Measurements from ENCODE around the gene EPB41.
"Not testable (repeated sequence)": the region's sequence is repeated elsewhere in the genome, so short reads cannot be mapped to it uniquely, and the experiment has no call there.

The EPB41 gene

DNA sequence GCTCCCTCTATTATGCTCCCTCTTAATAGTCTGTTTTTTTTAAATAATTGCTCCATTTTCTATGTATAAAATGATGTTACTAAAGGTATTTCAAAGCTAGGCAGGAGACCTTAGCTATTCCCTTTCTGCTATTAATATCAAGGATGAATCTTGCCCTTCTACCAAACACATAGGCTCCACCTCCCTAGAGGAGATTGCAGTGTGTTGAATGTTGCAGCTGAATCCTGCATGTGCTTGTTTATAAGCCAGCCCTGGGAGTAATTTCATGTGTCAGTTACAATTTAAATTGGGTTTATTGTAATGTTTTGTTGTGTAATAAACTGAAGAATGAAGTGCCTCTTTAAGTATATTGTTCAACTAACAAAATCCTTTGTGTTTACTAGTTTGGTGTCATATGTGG, 143.3 kb downstream of the EPB41 start:
- DNase-seq, result no peak

DNA sequence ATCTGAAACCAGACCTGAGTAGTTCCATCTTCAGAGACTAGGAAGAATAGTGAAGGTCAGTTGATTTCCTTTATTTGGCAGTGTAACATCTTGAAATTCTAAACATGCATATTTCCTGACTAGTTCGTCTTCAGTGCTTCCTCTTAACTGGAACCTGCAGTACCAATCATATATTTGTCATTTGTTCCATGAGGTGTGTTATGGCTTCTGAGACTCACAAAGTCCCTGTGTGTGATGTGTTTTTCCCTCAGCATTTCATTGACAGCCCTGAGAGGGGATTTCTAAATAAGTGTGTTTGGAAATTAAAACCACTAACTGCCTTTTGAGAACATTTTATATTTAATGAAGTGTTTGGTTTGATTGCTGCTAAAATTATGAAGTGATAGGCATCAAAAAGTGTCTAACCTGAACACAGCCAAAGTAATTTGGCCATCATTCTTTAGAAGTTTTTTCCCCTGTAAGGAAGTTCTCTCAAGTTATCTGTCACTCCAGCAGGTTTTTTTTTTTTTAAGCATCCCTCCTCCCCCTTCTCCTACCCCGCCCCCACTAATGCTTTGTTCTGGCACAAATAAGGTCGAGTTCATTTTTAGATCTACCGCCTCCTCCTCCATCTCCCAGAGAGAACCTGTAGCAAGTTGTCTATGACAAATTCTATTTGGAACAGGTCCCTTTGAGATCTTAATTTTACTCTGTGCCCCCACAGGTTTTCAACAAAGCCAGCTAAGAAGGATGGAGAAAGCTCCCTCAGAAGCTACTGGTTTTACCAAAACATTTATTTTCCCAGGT, 148.0 kb downstream of the EPB41 start:
- DNase-seq, result no peak

DNA sequence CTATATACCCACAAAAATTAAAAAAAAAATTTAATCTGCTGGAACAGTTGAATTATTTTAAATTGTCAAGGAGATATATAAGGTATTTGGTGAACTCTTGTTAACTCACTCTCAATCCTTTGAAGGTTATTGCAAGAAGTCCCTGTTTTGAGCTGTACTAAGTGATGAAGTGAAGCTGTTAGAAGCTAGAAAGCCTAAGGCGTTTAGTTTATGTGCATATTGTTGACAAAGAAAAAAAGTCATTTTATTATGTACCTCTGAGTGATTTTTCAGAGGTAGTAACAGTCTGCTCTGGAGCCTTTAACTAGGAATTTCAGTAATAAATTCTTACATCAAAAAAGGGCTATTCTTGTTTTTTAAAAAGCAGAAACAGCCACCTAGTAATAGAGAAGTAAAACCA, 149.7 kb downstream of the EPB41 start:
- no peak for DNase-seq

DNA sequence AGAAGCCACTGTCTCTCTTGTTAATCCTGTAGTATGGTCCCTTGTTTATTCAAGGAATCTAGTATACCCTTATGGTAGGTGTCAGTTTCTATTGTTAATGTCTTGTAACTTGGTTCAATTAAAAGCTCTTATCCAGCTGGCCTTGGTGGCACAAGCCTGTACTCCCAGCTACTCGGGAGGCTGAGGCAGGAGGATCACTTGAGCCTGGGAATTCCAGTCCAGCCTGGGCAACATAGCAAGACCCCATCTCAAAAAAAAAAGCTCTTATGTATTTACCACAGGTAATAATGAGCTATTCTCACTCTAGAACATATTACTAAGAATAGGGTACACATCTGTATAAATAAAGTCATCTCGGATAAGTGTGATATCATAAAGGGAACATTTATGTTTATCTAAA, 162.8 kb downstream of the EPB41 start:
- DNase-seq, result no peak

DNA sequence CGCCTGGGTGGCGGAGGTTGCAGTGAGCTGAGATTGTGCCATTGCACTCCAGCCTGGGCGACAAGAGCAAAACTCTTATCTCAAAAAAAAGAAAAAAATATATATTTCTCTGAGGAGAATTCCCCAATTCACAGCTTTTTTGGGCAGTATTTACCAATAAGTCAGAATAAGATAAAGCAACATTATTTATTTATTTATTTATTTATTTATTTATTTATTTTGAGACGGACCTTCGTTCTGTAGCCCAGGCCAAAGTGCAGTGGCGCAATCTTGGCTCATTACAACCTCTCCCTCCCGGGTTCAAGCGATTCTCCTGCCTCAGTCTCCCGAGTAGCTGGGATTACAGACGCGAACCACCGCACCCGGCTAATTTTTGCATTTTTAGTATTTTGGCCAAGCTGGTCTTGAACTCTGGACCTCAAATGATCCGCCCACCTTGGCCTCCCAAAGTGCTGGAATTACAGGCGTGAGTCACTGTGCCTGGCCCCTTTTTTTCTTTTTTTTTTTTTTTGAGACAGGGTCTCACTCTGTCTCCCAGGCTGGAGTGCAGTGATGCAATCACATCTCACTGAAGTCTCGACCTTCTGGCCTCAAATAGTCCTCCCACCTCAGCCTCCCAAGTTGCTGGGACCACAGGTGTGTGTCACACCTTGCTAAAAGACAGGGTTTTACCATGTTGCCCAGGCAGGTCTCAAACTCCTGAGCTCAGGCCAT, 165.7 kb downstream of the EPB41 start:
- DNase-seq, result not testable (repeated sequence)

DNA sequence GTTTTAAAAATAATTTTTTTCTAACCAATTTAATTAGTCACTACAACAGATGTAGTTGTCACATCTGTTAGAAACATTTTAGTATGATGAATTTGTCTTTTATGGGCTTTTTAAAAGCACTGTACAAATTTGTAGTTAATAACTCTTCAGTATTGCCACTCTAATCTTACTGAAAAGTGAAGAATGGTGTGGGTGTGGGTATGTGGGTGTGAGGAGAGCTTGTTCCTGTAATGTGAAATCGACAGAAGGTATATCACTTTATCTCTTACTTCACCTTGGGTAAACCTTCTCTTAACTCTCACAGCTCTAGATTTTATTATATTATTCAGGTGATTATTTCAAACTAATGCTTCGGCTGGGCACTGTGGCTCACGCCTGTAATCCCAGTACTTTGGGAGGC, 166.8 kb downstream of the EPB41 start:
- no peak for DNase-seq

DNA sequence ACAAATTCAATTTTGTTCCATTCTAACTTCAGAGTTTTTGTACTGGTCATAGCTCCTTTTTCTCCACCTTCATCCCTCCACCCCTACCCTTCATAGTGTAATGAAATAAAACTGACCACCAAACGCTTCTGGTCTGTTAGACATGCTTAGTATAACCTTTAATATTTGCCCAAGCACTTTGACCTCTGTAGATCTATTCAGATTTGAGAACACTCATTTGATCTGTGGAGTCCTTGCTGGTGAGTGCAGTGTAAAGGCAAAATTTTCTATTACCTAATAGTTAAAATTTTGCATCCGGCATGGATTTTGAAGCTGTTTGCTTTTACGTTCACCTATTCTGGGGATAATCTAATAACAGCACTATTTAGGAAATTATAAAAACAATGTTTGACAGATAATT, 168.2 kb downstream of the EPB41 start:
- DNase-seq, result no peak

DNA sequence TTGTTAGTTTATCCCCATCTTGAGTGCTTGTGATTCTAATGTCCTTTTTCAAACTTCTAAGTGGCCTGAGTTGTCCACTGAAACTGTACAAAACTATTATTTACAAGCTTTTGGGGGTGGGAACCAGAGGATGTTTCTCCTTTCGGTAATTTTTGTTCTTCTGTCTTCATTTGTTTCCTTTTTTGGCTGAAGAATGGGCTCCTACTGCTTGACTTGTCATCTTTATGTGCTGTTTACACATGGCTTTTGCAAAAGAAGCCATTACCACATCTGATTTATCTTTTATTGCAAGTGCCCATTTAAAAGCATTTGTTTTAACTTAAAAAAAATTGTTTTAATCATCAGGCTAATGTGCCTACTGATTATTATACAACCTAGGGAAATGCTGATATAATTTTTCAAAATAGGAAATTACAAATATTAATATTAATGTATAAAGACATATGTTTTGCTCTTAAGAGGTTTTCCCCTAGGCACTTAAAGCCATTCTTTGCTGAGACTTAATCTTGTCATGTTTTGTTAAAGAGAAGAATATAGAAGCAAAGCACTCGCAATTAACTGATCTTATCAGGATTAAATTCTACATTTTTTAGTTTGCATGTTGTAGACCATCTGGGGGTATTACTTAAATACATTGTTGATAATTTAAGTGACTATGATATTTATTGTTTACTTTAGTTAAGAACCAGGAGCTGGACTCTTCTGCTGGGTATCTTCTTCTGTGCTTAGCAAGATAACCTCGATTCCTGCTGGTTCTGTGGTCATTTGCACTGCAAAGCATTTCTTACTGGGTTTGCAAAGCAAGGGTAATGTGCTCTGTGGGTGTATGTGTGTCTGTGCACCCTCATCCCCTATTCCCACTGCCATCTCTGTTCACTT, 169.2 kb downstream of the EPB41 start:
- no peak for DNase-seq

DNA sequence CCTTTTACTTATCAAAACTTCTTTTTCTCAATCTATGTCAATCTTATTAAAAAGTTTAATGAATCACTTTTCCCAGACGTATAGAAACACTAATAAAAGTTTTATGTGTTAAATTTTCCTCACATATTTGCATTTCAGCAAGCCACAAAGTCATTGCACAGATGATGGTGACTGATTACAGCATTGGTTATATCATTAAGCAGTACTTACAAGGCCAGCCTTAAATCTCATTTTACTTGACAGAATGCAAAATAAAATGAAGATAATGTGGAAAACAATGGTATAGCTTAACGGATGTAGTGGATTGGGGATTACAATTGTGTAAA, 169.8 kb downstream of the EPB41 start:
- no peak for DNase-seq

DNA sequence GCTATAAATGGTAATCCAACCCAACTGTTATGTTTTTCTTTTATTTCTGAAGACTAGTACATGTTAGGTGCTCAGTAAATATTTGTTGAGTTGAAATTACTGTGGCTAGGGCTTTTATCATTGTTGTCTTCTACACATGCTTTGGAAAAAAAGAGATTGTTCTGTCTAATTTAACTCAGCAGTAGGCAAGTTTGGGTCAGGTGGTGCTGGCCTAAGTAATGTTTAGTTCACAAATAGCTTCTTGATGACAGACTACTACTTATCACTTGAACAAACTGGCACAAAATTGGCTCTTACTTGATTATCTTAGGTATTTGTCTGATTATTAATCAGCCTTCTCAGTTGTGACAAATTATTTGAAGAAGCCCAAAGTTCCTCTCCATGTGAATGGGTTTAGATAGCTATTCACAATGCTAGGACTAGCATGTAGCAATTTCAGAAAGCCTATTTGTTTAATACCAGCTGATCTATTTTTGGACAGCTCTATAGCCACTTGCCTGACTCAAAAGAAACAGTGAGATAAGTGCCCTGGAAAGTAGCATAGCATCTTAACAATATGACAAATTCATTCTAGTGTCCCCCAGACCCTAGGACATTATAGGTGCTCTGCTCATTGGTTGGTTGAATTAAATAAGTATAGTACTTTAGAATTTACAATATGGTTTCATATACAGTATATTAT, 176.7 kb downstream of the EPB41 start:
- DNase-seq, result no peak

DNA sequence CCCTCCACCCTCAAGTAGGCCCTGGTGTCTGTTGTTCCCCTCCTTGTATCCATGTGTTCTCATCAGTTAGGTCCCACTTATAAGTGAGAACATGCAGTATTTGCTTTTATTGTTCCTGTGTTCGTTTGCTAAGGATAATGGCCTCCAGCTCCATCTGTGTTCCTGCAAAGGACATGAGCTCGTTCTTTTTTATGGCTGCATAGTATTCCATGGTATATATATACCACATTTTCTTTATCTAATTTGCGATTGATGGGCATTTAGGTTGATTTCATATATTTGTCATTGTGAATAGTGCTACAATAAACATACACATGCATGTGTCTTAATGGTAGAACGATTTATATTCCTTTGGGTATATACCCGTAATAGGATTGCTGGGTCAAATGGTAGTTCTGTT, 178.3 kb downstream of the EPB41 start:
- not testable (repeated sequence) for DNase-seq

DNA sequence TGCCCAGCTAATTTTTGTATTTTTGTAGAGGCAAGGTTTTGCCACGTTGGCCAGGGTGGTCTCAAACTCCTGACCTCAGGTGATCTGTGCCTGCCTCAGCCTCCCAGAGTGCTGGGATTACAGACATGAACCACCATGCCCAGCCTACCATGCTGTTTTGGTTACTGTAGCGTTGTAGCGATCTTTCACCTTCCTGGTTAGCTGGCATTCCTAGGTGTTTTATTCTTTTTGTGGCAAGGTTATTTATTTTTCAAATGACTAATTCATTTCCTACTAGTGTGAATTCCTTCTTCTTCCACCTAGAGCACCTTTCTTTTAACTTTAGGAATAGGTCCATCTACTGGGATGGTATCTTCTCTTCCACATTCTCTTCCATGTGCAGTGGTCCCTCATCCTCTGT, 180.1 kb downstream of the EPB41 start:
- no peak for DNase-seq

DNA sequence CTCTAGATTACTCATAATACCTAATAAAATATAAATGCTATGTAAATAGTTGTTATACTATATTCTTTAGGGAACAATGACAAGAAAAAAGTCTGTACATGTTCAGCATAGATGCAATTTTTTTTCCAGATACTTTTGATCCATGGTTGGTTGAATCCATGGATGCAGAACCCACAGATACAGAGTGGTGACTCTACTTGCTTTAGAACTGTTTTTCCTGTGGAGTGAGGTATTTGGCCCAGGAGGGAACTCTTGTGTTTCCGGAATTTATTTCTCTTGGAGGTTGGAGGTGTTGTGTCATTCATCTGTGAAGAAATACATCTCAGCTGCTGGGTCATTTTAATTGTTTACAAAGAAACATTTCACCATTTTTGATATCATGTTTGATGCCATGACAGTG, 180.6 kb downstream of the EPB41 start:
- DNase-seq, result no peak

DNA sequence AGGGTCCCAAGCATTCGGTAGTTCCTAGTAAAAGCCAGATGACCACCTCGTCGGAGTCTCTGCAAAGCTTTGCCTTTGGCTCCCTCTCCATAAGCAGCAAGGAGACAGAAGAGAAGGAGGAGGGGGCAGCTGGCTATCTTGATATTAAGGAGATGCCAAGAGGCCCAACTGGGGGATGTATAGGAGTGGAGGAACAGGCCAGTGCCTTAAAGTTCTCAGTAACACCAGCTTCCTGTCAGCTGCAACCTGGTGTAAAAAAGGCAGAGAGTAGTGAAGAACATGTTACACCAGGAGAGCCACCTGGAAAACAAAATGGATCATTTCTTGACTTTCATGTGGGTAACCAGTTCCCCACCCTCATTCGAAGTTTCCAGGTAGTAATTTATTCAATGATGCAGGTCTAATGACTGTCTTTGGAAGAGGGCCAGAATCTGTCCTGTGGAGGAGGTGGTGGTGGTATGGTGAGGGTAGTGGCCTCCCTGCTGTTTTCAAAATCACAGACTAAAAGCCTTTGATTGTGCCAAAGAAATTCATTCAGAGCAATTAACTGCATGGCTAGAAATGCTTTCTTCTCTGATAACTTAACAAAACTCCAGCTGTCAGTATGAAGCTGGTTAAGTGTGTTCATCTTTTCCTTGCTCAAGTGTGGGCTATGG, 182.0 kb downstream of the EPB41 start:
- peak; percentile 50 for DNase-seq

DNA sequence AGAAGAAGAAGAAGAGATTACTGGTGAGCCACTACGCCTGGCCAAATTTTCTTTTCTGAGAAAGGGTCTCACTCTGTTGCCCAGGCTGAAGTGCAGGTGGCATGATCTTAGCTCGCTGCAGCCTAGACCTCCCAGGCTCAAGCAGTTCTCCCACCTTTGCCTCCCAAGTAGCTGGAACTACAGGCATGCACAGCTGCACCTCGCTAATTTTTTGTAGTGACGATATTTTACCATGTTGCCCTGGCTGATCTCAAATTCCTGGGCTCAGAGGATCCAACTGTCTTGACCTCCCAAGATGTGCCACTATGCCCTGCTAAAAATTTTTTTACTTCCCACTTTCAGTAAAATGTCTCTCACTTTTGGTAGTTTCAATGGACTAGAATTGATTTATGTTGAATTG, 184.9 kb downstream of the EPB41 start:
- DNase-seq, result no peak

DNA sequence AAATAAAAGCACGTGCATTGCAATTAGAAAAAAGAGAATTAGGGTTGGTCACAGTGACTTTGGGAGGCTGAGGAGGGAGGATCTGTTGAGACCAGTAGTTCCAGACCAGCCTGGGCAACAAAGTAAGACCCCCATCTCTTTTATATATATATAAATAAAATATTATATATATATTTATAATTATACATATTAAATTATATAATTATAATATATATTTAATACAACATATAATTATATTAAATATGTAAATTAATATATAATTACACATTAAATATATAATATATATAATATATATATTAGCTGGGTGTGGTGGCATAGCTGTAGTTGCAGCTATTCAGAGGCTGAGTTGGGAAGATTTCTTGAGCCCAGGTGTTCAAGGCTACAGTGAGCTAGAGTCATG, 186.1 kb downstream of the EPB41 start:
- no peak for DNase-seq

DNA sequence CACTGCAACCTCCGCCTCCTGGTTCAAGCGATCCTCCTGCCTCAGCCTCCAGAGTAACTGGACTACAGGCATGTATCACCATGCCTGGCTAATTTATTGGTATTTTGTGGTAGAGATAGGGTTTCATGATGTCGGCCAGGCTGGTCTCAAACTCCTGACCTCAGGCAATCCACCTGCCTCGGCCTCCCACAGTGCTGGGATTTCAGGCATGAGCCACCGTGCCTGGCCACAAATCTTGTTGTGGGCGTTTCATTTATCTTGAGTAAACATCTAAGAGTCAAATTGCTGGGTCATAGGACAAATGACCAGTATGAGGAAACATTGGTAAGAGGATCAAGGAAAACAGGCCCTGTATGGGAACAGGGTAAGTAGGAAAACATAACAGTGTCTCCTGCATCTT, 191.5 kb downstream of the EPB41 start:
- no peak for DNase-seq

DNA sequence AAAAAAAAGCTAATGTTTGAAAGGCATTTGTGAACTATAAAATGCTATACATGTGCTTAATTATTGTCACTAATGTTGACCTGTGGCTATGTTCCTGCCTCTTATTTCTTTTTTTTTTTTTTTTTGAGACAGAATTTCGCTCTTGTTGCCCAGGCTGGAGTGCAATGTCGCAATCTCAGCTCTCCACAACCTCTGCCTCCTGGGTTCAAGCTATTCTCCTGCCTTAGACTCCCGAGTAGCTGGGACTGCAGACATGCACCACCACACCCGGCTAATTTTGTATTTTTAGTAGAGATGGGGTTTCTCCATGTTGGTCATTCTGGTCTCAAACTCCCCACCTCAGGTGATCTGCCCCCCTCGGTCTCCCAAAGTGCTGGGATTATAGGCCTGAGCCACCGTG, 193.7 kb downstream of the EPB41 start:
- DNase-seq, result not testable (repeated sequence)

DNA sequence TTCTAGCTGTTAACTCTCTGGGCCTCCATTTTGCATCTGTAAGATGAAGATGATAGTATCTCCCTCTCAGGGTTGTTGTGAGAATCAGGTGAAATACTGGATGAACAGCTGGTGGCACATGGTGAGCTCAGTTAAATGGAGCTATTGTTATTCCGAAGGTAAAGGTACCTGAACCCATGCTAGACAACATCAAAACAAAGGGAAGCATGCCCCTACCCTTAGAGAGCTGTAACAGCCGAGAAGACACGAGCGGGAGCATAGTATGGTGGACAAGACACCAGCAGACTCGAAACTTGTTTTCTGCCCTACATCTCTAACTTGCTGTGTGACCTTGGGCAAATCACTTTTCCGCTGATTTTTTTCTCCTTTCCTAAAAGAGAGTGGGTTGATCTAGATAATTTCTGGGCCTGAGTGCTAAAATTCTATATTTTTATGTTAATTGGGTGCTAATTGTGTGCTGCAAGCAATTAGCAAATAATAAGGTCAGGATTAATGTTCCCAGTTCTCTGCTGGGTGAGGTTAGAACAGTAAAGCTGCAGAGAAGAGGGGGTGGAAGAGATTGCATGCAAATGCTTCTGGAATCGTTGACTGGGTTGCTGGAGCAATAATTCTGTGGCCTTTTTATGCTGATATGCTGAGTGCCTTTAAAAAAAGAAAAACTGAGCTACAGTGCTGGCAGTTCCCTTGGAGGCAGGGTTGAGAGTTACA, 198.5 kb downstream of the EPB41 start:
- DNase-seq, result no peak

DNA sequence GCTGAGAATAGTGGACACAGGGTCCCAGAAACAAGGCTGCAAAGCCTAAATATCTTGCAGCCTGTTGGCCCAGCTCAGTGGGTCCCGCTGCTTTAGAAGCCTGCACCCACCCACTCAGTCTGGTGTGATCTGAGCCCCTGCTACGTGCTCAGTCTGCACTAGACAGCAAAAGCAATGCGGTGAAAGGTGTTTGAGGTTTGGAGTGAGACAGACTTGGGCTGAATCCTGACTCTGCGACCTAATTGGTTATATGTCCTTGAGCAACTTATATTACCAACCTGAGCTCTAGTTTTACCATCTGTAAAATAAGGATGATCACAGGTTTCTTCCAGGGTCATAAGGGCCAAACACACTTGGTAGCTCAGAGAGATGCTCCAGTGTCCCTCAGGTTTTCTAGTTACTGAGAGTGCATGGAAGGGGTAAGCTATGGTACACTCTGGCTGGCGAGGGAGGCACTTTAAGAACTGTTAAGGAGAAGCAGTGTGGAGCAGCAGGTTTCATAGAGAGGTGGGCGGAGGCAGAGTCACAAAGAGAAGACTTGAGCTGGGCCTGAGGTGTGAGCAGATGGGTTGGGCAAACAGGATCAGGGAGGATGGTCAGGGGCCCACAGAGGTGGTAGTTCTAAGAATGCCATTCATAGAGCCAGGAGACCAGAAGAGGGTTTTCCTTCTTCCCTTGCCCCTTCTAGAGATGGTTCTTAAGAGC, 199.2 kb downstream of the EPB41 start:
- no peak for DNase-seq

DNA sequence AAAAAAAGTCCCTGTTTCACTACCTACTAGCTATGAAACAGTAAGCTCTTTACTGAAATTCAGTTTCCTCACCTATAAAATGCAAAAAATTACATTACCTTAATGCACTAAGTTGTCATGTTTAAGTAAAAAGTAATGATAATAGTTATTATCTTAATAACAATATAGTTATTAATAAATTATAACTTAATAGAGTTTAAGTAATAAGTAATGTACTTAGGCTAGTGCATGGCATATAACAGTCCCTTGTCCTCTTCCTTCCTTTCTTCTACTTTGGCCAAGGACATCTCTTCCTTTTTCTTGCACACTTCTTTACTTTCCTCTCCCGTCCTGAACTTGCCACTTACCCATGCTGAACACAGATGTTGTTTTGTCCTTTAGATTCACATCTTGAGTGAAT, 200.3 kb downstream of the EPB41 start:
- DNase-seq, result no peak

Measured in NCI-H2171 (cell line).